OCI-LY1 (cell line): Measurements from ENCODE around the gene ITPRID1.

Source experiments
- H2AFZ ChIP-seq: fragments of 200-600 bp; sonication (generic), shearing (Covaris generic); 2 replicates; pipeline ENCODE4 v1.6.0; 2014; ENCODE audit warnings: antibody characterized with exemption, mild to moderate bottlenecking, low read length
- H3F3A ChIP-seq: fragments of 200-600 bp; sonication (generic), shearing (Covaris generic); 2 replicates; pipeline ENCODE4 v1.6.0; 2014; ENCODE audit warnings: mild to moderate bottlenecking, antibody characterized with exemption, low read length, moderate library complexity; ENCODE audit not compliant: insufficient read depth
- H3K27ac ChIP-seq: fragments of 200-600 bp; sonication (generic); 2 replicates; pipeline ENCODE4 v1.5.1; 2014; ENCODE audit warnings: low read length, mixed run types, mild to moderate bottlenecking, low read depth; ENCODE audit not compliant: poor library complexity, severe bottlenecking
- H3K27me3 ChIP-seq: fragments of 200-600 bp; sonication (generic); 2 replicates; pipeline ENCODE4 v1.6.0; 2014; ENCODE audit warnings: antibody characterized with exemption, mild to moderate bottlenecking, low read length, moderate library complexity; ENCODE audit not compliant: insufficient read depth
- H3K36me3 ChIP-seq: fragments of 200-600 bp; sonication (generic); 2 replicates; pipeline ENCODE4 v1.6.1; 2014; ENCODE audit warnings: mild to moderate bottlenecking, antibody characterized with exemption, low read length, moderate library complexity, mixed read lengths; ENCODE audit not compliant: insufficient read depth
- H3K4me1 ChIP-seq: fragments of 200-600 bp; sonication (generic); 2 replicates; pipeline ENCODE4 v1.5.1; 2014; ENCODE audit warnings: mild to moderate bottlenecking, low read length, moderate library complexity; ENCODE audit not compliant: insufficient read depth, severe bottlenecking
- H3K4me2 ChIP-seq: fragments of 200-600 bp; sonication (generic), shearing (Covaris generic); 2 replicates; pipeline ENCODE4 v1.6.1; 2014; ENCODE audit warnings: low read length
- H3K4me3 ChIP-seq: fragments of 200-600 bp; sonication (generic); 2 replicates; pipeline ENCODE4 v1.5.1; 2014; ENCODE audit warnings: low read length, low read depth, mild to moderate bottlenecking, mixed read lengths; ENCODE audit not compliant: poor library complexity, severe bottlenecking
- H3K79me2 ChIP-seq: fragments of 200-600 bp; shearing (Covaris generic); 2 replicates; pipeline ENCODE4 v1.6.1; 2016; ENCODE audit warnings: mixed run types, low read length, mixed read lengths; ENCODE audit not compliant: insufficient read depth
- H3K9ac ChIP-seq: fragments of 200-600 bp; sonication (generic), shearing (Covaris generic); 2 replicates; pipeline ENCODE4 v1.6.1; 2014; ENCODE audit warnings: mild to moderate bottlenecking, low read length, mixed read lengths
- H3K9me2 ChIP-seq: fragments of 200-600 bp; sonication (generic), shearing (Covaris generic); 2 replicates; pipeline ENCODE4 v1.6.1; 2014; ENCODE audit warnings: low read depth, mild to moderate bottlenecking, low read length, mixed read lengths
- H3K9me3 ChIP-seq: fragments of 200-600 bp; shearing (Covaris generic); 2 replicates; pipeline ENCODE4 v1.6.1; 2014; ENCODE audit warnings: low read length, mixed read lengths
- H4K20me1 ChIP-seq: fragments of 200-600 bp; sonication (generic), shearing (Covaris generic); 2 replicates; pipeline ENCODE4 v1.6.0; 2016; ENCODE audit warnings: mild to moderate bottlenecking, low read length; ENCODE audit not compliant: insufficient read depth
- EZH2 ChIP-seq: fragments of 200-600 bp; sonication (generic), shearing (Covaris generic); IDR thresholded peaks from 2 replicates; pipeline ENCODE4 v1.8.0; 2017; ENCODE audit warnings: borderline replicate concordance, mixed run types, mild to moderate bottlenecking, antibody characterized with exemption, low read length, moderate library complexity, mixed read lengths
- TF ChIP-seq, protein P1 (sequence below): fragments of 200-600 bp; sonication (generic), shearing (Covaris generic); IDR thresholded peaks from 2 replicates; pipeline ENCODE4 v1.5.1; 2017; ENCODE audit warnings: mild to moderate bottlenecking, antibody characterized with exemption, low read length, moderate library complexity, mixed read lengths

The ITPRID1 gene

DNA sequence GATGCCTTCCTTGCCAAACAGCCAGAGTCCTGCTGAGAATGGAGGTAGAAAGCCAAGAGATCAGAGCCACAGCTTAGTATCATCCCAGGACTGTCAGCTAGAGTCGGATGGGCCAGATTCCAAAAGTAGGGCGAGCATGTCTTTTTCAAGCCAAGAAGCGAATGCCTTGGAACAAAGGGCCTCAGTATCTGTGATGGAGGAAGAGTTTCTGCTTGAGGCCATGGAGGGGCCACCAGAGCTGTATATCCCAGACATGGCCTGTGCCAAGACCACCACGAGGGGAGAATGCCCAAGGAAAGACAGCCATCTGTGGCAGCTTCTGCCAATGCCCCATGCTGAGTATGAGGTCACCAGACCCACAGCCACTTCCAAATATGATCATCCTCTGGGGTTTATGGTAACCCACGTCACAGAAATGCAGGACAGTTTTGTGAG lies 128.8 kb downstream of the ITPRID1 start:
- no peaks in the 10 kb centered on the region for H3K4me1 ChIP-seq
- no peaks in the 10 kb centered on the region for H3K79me2 ChIP-seq
- H3K4me3 ChIP-seq: no peak overlapping the region
- no peaks in the 10 kb centered on the region for H3K9me3 ChIP-seq
- H3F3A ChIP-seq: no peaks in the 10 kb centered on the region
- H3K4me2 ChIP-seq: no peak overlapping the region
- H3K9ac ChIP-seq: no peak overlapping the region
- H3K27ac ChIP-seq: no peak overlapping the region
- TF ChIP-seq, protein P1, sequence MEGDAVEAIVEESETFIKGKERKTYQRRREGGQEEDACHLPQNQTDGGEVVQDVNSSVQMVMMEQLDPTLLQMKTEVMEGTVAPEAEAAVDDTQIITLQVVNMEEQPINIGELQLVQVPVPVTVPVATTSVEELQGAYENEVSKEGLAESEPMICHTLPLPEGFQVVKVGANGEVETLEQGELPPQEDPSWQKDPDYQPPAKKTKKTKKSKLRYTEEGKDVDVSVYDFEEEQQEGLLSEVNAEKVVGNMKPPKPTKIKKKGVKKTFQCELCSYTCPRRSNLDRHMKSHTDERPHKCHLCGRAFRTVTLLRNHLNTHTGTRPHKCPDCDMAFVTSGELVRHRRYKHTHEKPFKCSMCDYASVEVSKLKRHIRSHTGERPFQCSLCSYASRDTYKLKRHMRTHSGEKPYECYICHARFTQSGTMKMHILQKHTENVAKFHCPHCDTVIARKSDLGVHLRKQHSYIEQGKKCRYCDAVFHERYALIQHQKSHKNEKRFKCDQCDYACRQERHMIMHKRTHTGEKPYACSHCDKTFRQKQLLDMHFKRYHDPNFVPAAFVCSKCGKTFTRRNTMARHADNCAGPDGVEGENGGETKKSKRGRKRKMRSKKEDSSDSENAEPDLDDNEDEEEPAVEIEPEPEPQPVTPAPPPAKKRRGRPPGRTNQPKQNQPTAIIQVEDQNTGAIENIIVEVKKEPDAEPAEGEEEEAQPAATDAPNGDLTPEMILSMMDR: no peak
- no peak for TF ChIP-seq EZH2
- no peaks in the 10 kb centered on the region for H4K20me1 ChIP-seq
- no peak overlapping the region for H2AFZ ChIP-seq
- no peaks in the 10 kb centered on the region; the same call in 1 of the 2 replicates for H3K27me3 ChIP-seq
- H3K9me2 ChIP-seq: no peaks in the 10 kb centered on the region
- no peaks in the 10 kb centered on the region for H3K36me3 ChIP-seq

GRCh38 chr7:31646942-31647341 lies 133.1 kb downstream of the ITPRID1 start:
- no peak overlapping the region for H3K4me3 ChIP-seq

DNA sequence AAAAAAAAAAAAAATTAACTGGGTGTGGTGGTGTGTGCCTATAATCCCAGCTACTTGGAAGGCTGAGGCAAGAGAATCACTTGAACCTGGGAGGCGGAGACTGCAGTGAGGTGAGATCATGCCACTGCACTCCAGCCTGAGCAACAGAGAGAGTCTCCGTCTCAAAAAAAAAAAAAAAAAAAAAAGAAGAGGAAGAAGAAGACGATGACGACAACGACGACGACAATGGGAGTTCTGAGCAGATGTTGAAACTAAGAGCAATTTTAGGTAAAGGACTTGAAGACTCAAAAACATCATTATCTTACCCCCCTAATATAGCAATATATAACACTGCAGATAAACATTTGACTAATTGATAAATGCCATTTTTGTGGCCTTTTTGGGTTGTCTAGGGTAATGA lies 133.6 kb downstream of the ITPRID1 start:
- no peaks in the 10 kb centered on the region for H3K9me3 ChIP-seq
- no peak overlapping the region for H2AFZ ChIP-seq
- H3K27me3 ChIP-seq: no peaks in the 10 kb centered on the region
- TF ChIP-seq EZH2: no peak
- TF ChIP-seq, protein P1: no peak
- H3F3A ChIP-seq: no peaks in the 10 kb centered on the region
- H3K4me2 ChIP-seq: no peak overlapping the region
- no peaks in the 10 kb centered on the region for H3K36me3 ChIP-seq
- H3K4me3 ChIP-seq: no peak overlapping the region
- no peak overlapping the region for H3K27ac ChIP-seq
- no peak overlapping the region for H3K9ac ChIP-seq
- H4K20me1 ChIP-seq: no peaks in the 10 kb centered on the region
- no peaks in the 10 kb centered on the region for H3K79me2 ChIP-seq
- H3K4me1 ChIP-seq: no peaks in the 10 kb centered on the region
- H3K9me2 ChIP-seq: no peaks in the 10 kb centered on the region

More at GRCh38 chr7:31646942-31647341, 133.1 kb downstream of the ITPRID1 start:
- no peaks in the 10 kb centered on the region for H3K36me3 ChIP-seq
- no peaks in the 10 kb centered on the region for H3K27me3 ChIP-seq
- no peak overlapping the region for H3K4me2 ChIP-seq
- H3K4me1 ChIP-seq: no peaks in the 10 kb centered on the region
- H3K9me2 ChIP-seq: no peaks in the 10 kb centered on the region
- no peaks in the 10 kb centered on the region for H3K79me2 ChIP-seq
- TF ChIP-seq, protein P1: no peak
- no peak for TF ChIP-seq EZH2
- no peak overlapping the region for H2AFZ ChIP-seq
- H3K9me3 ChIP-seq: no peaks in the 10 kb centered on the region
- H3K9ac ChIP-seq: no peak overlapping the region
- H4K20me1 ChIP-seq: no peaks in the 10 kb centered on the region
- no peaks in the 10 kb centered on the region for H3F3A ChIP-seq
- H3K27ac ChIP-seq: no peak overlapping the region
